Type B pancreatic cell (in vitro differentiated cells): ENCODE results near the gene MORC1. TPM values are rescaled to one million over a fixed set of nuclear protein-coding genes. Genes with fewer than 3 reads are reported as not detected.

Experiments used
- DNase-seq: peaks from one replicate; pipeline ENCODE4 v3.0.0; 2021; ENCODE audit warnings: mixed read lengths; ENCODE audit not compliant: unreplicated experiment; ENCODE audit errors: extremely low spot score
- H3K27ac Mint-ChIP-seq: 2 replicates; pipeline ENCODE4 v1.8.0; 2021; ENCODE audit warnings: mild to moderate bottlenecking, mixed read lengths
- H3K27me3 Mint-ChIP-seq: 2 replicates; pipeline ENCODE4 v1.8.0; 2021; ENCODE audit warnings: mixed read lengths
- H3K36me3 Mint-ChIP-seq: 2 replicates; pipeline ENCODE4 v1.8.0; 2021; ENCODE audit warnings: mixed read lengths
- H3K4me1 Mint-ChIP-seq: one replicate; pipeline ENCODE4 v1.8.0; 2021; ENCODE audit warnings: mixed read lengths; ENCODE audit not compliant: unreplicated experiment
- H3K4me3 Mint-ChIP-seq: 2 replicates; pipeline ENCODE4 v1.8.0; 2021; ENCODE audit warnings: mild to moderate bottlenecking, mixed read lengths
- H3K9me3 Mint-ChIP-seq: 2 replicates; pipeline ENCODE4 v1.8.0; 2021; ENCODE audit warnings: mixed read lengths
- long read RNA-seq: library from polyadenylated mRNA; unstranded; transcript quantifications from one replicate; pipeline ENCODE4 v2.0.0, GENCODE V29; 2020
- total RNA-seq: library from RNA; stranded (reverse); gene quantifications from 2 replicates; pipeline ENCODE4 v1.2.1, GENCODE V29; 2021; ENCODE audit warnings: low replicate concordance
- TF ChIP-seq, protein P1 (sequence below): fragments of 200-600 bp; sonication (generic); conservative IDR thresholded peaks from 2 replicates; pipeline ENCODE4 v1.5.0; 2021; ENCODE audit warnings: antibody characterized with exemption, mild to moderate bottlenecking

MORC1 gene, protein sequence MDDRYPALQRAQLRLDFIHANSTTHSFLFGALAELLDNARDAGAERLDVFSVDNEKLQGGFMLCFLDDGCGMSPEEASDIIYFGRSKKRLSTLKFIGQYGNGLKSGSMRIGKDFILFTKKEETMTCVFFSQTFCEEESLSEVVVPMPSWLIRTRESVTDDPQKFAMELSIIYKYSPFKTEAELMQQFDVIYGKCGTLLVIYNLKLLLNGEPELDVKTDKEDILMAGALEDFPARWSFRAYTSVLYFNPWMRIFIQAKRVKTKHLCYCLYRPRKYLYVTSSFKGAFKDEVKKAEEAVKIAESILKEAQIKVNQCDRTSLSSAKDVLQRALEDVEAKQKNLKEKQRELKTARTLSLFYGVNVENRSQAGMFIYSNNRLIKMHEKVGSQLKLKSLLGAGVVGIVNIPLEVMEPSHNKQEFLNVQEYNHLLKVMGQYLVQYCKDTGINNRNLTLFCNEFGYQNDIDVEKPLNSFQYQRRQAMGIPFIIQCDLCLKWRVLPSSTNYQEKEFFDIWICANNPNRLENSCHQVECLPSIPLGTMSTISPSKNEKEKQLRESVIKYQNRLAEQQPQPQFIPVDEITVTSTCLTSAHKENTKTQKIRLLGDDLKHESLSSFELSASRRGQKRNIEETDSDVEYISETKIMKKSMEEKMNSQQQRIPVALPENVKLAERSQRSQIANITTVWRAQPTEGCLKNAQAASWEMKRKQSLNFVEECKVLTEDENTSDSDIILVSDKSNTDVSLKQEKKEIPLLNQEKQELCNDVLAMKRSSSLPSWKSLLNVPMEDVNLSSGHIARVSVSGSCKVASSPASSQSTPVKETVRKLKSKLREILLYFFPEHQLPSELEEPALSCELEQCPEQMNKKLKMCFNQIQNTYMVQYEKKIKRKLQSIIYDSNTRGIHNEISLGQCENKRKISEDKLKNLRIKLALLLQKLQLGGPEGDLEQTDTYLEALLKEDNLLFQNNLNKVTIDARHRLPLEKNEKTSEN
- not detected in 2 replicates for total RNA-seq
- long read RNA-seq: 0 reads

DNA sequence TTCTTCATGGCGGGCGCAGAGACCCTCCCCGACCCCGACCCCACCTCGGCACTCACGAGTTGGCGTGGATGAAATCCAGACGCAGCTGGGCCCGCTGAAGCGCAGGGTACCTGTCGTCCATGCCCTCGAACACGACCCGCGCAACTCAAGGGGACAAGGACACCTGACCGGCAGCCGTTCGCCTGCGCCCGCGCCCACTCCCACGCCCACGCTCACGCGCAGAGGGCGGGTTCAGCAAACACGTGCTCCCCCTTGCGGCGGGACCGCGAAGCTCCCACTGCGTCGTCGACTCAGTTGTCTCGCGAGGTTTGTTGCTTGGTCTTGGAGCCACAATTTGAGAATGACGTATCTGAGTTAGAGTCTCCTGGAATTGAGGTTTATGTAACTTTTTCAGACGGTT lies at the start of gene MORC1:
Gene MORC1 (minus strand): TSS at position 196 of the 400 bp plus-strand sequence. CDS start 75 bp downstream, at position 121.
- TF ChIP-seq, protein P1, sequence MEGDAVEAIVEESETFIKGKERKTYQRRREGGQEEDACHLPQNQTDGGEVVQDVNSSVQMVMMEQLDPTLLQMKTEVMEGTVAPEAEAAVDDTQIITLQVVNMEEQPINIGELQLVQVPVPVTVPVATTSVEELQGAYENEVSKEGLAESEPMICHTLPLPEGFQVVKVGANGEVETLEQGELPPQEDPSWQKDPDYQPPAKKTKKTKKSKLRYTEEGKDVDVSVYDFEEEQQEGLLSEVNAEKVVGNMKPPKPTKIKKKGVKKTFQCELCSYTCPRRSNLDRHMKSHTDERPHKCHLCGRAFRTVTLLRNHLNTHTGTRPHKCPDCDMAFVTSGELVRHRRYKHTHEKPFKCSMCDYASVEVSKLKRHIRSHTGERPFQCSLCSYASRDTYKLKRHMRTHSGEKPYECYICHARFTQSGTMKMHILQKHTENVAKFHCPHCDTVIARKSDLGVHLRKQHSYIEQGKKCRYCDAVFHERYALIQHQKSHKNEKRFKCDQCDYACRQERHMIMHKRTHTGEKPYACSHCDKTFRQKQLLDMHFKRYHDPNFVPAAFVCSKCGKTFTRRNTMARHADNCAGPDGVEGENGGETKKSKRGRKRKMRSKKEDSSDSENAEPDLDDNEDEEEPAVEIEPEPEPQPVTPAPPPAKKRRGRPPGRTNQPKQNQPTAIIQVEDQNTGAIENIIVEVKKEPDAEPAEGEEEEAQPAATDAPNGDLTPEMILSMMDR: no peak
- DNase-seq: peak; percentile 70
- Mint-ChIP-seq H3K27ac (no peak within 1 kb of the TSS), H3K36me3 (no peaks in the 10 kb centered on the region), H3K9me3 (peaks cover 7% of the 10 kb centered on the region), H3K4me3 (no peak within 1 kb of the TSS), H3K27me3 (peaks cover 6% of the 10 kb centered on the region), H3K4me1 (no peaks in the 10 kb centered on the region)

DNA sequence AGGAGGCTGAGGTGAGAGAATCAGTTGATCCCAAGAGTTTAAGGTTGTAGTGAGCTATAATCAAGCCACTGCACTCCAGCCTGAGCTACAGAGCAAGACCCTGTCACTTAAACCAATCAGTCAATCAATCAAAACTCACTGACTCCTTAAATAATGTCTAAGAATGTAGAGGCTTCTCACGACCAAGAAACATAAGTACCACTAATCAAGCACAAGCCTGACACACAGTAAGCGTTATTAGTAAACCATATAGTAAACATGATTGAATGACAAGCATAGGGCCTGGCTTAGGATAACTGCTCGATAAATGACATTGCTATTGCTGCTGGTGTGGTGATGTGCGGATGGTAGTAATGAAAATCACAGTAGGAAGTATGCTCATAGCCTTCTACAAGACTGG lies 48.0 kb upstream of the MORC1 start:
- Mint-ChIP-seq H3K27me3 (no peaks in the 10 kb centered on the region), H3K4me1 (no peaks in the 10 kb centered on the region), H3K9me3 (no peaks in the 10 kb centered on the region), H3K4me3 (no peak overlapping the region), H3K27ac (no peak overlapping the region), H3K36me3 (no peaks in the 10 kb centered on the region)
- TF ChIP-seq, protein P1: no peak
- DNase-seq: no peak

DNA sequence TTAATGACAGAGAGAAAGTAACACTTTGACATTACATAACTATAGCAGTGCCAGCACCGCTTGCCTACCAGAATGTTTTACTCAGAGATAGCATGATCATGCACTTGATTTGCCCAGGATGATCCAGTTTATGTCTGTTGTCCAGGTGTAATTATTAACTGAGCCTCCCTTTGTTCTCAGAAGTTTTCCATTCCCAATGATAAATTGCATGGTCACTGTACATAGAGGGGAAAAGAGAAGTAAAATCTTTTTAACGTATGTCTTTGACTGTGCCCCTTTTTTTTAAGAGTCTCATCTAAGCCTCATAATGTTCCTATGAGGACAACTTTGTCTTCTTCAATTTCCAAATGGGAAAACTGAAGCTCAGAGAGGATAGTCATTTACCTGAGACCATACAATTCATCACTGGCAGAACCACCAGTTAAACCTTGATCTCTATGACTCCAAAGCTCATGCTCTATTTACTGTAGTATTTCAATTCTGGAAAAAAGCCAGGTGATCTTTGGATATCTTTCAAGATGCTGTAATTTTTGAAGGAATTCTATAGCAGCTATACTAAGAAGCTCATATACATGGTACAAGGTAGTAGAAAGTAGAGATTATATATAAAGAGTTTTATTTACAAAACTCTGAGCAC lies 43.7 kb upstream of the MORC1 start:
- Mint-ChIP-seq H3K4me1 (no peaks in the 10 kb centered on the region), H3K27me3 (no peaks in the 10 kb centered on the region), H3K27ac (no peak overlapping the region), H3K4me3 (no peak overlapping the region), H3K36me3 (no peaks in the 10 kb centered on the region), H3K9me3 (no peaks in the 10 kb centered on the region)
- DNase-seq: no peak
- TF ChIP-seq, protein P1: no peak

DNA sequence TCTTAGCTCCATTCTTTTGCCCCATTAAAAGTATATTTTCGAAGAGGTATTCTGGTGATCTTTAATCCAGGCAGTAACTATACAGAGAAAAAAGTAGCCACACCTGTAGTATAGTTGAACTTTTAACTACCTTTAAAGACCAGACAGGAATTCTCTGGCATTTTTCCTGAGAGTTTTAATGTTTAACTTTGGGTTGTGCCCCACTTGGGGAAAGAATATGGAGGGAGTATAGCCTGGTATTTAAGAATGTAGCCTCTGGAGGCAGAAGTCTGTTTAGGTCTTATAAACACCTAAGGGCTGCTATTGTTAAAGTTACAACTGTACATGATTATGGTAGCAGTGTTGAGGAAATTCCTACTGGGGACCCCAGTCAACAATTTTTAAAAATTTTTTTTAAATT lies 37.9 kb upstream of the MORC1 start:
- H3K27me3 Mint-ChIP-seq: no peaks in the 10 kb centered on the region
- DNase-seq: no peak

DNA sequence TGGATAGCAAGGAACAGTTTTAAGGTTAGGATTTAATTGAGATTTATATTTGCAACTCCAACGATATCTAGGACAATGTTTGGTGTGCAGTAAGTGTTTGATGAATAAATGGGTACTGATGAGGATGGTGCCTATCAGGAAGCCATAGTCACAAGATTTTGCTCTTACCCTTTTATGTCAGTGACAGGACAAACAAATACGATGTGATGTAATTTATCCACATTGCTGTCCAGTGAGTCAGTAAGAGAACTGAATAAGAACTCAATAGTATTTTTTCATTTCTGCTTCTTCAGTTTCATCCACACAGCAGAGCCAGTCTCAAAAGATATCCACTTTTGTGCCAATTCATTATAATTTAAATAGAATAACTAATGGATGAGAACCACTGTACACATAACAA lies 37.0 kb upstream of the MORC1 start:
- peaks cover 5% of the 10 kb centered on the region for H3K9me3 Mint-ChIP-seq
- H3K36me3 Mint-ChIP-seq: no peaks in the 10 kb centered on the region
- no peak overlapping the region for H3K27ac Mint-ChIP-seq
- H3K4me1 Mint-ChIP-seq: no peaks in the 10 kb centered on the region
- H3K4me3 Mint-ChIP-seq: no peak overlapping the region
- TF ChIP-seq, protein P1: no peak
- no peaks in the 10 kb centered on the region for H3K27me3 Mint-ChIP-seq
- no peak for DNase-seq

More for the DNA sequence above, 37.9 kb upstream of the MORC1 start:
- Mint-ChIP-seq H3K4me1 (no peaks in the 10 kb centered on the region), H3K36me3 (no peaks in the 10 kb centered on the region), H3K9me3 (peaks cover 5% of the 10 kb centered on the region), H3K4me3 (no peak overlapping the region), H3K27ac (no peak overlapping the region)
- TF ChIP-seq, protein P1: no peak
